Rectal smooth muscle tissue (tissue), 1 donor: ENCODE results near the gene MANSC1.
"Not testable (repeated sequence)": the region's sequence is repeated elsewhere in the genome, so short reads cannot be mapped to it uniquely, and the experiment has no call there.

ENCODE experiments used
- H3K27ac ChIP-seq: one replicate; pipeline ENCODE4 v1.7.0; 2013; ENCODE audit warnings: low read depth, low read length, inconsistent platforms
- H3K27me3 ChIP-seq: one replicate; pipeline ENCODE4 v1.7.0; 2013; ENCODE audit warnings: low read length; ENCODE audit not compliant: control insufficient read depth, insufficient read depth
- H3K36me3 ChIP-seq: one replicate; pipeline ENCODE4 v1.7.0; 2013; ENCODE audit warnings: low read length; ENCODE audit not compliant: control insufficient read depth, insufficient read depth
- H3K4me1 ChIP-seq: one replicate; pipeline ENCODE4 v1.7.0; 2013; ENCODE audit warnings: low read length; ENCODE audit not compliant: control insufficient read depth, insufficient read depth
- H3K4me3 ChIP-seq: one replicate; pipeline ENCODE4 v1.7.0; 2013; ENCODE audit warnings: low read length
- H3K9ac ChIP-seq: one replicate; pipeline ENCODE4 v1.7.0; 2013; ENCODE audit warnings: low read length

MANSC1 gene

DNA sequence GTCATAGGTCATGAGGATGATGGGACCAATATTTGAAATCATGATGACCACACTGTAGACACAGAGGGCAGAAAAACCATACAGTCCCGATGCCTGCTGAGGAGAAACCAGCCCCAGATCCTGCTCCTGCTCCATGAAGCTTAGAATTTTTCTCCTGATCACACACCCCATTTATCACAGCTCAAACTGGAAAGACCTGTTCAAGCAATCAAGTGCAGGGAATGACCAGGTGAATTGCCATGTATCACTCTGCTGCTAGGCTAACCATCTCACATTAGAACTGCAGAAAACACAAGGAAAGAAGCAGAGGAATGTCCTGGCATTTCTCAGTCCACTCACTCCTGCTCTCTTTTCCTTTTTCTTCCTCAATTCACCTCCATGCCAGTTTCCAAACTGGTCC is 18.1 kb downstream of the MANSC1 start:
- no peak overlapping the region for H3K9ac ChIP-seq

DNA sequence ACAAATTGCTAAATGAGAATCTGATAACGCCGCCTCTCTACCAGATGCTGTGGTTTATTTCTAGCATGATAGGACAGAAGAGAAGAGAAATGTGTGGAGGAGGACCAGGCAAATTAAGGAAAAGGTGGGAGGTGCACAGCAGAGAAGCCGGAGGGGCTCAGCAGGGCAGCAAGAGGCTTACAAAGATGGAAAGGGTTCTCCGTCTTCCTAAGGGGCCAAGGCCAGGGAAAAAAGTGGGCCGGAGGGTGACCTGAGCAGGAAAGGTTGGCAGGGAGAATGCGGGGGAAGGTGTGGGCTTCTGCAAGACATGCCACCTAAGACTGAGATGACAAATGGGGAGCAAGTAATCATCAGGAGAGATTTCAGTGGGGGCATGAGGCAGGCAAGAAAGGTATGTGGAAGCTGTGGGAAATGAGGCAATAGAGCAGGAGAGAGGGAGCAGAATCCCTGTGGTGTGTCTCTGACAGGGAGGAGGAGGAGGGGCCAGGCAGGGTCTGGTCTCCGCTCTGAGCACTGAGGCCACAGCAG is 18.7 kb downstream of the MANSC1 start:
- H3K4me1 ChIP-seq: peaks cover 4% of the 10 kb centered on the region
- H3K27me3 ChIP-seq: no peaks in the 10 kb centered on the region
- no peak overlapping the region for H3K4me3 ChIP-seq
- peak overlapping the region; percentile 21 for H3K9ac ChIP-seq
- no peaks in the 10 kb centered on the region for H3K36me3 ChIP-seq
- no peak overlapping the region for H3K27ac ChIP-seq

More for the DNA sequence above, 18.1 kb downstream of the MANSC1 start:
- peaks cover 4% of the 10 kb centered on the region for H3K4me1 ChIP-seq
- no peak overlapping the region for H3K4me3 ChIP-seq
- H3K27me3 ChIP-seq: no peaks in the 10 kb centered on the region
- no peak overlapping the region for H3K27ac ChIP-seq
- H3K36me3 ChIP-seq: no peaks in the 10 kb centered on the region

GRCh38 chr12:12327802-12328201 is 22.2 kb downstream of the MANSC1 start:
- no peak overlapping the region for H3K9ac ChIP-seq
- no peaks in the 10 kb centered on the region for H3K27me3 ChIP-seq
- no peaks in the 10 kb centered on the region for H3K4me1 ChIP-seq
- no peak overlapping the region for H3K4me3 ChIP-seq
- H3K27ac ChIP-seq: no peak overlapping the region
- H3K36me3 ChIP-seq: no peaks in the 10 kb centered on the region

- Histone ChIP-seq H3K4me3 (no peak overlapping the region), H3K27me3 (no peaks in the 10 kb centered on the region), H3K36me3 (no peaks in the 10 kb centered on the region), H3K9ac (no peak overlapping the region), H3K4me1 (no peaks in the 10 kb centered on the region), H3K27ac (no peak overlapping the region)
Measured at GRCh38 chr12:12326262-12326661, 23.8 kb downstream of the MANSC1 start.

DNA sequence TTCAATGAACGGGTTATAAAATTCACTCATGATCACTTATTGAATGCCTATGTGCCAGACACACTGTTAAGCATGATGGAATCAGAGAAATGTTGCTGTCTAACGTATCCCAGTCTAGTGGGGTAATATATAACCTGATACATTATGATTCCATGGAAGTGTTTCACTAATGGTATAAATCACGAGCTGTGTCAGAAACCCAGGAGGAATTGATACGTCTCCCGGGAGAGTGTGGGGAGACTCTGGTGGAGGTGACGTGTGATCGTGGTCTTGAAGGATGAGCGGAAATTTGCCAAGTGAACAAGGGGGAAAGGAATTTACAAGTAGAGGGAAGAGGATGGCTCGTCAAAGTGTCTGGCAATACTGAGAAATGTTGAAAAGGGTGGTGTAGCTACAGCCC is 26.5 kb downstream of the MANSC1 start:
- H3K9ac ChIP-seq: no peak overlapping the region

DNA sequence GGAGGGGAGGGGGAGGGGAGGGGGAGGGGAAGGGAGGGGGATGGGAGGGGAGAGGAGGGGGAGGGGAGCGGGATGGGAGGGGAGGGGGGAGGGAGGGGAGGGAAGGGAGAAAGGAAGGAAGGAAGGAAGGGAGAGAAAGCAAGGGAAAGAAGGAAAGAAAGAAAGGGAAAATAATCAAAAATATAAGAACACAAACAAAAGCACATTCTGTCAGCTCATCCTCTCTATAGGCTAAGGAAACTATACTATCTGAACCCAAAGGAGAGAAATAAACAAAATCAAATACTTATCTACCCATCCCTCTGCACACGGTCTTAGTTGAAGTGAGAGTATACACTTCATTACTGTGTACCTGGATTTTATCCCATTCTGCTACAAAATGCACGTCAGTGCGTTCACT is 26.9 kb downstream of the MANSC1 start:
- Histone ChIP-seq H3K27me3 (no peaks in the 10 kb centered on the region), H3K27ac (no peak overlapping the region), H3K36me3 (no peaks in the 10 kb centered on the region), H3K4me1 (peaks cover 2% of the 10 kb centered on the region), H3K9ac (no peak overlapping the region), H3K4me3 (no peak overlapping the region)

More for the DNA sequence above, 26.5 kb downstream of the MANSC1 start:
- H3K27me3 ChIP-seq: no peaks in the 10 kb centered on the region
- no peaks in the 10 kb centered on the region for H3K36me3 ChIP-seq
- H3K4me3 ChIP-seq: no peak overlapping the region
- H3K4me1 ChIP-seq: peaks cover 2% of the 10 kb centered on the region
- no peak overlapping the region for H3K27ac ChIP-seq

DNA sequence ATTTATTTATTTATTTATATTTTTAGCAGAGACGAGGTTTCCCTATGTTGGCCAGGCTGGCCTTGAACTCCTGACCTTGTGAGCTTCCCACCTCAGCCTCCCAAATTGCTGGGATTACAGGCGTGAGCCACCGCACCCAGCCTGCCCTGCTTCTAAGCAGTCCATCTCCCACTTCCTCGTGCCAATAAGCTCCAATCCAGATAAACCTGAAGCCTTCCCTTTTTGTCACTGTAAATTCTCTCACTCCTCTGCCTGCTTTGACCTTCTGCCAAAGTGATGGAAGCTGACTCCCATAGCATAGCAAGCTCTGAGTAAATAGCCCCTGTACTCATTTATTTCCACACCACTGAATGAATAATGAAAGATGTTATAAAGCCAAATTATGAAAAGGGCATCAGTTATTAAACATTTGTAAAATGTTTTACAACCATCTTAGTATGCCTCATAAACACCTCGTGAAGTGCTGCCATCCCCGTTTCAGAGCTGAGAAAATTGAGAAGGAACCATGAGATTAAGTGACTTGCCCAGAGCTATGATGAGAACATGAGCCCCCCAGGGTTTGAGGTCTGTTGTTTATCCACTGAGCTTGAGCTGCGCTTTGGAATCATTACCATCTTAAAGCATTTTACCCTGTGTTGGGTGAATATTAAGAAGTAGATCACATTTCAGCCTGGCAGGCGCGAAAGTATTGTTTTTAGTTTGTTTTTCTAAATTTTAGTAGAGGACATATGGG is 30.4 kb downstream of the MANSC1 start:
- no peaks in the 10 kb centered on the region for H3K36me3 ChIP-seq
- H3K27me3 ChIP-seq: no peaks in the 10 kb centered on the region
- peak overlapping the region; percentile 29 for H3K4me3 ChIP-seq
- peaks cover 2% of the 10 kb centered on the region for H3K4me1 ChIP-seq
- no peak overlapping the region for H3K9ac ChIP-seq
- H3K27ac ChIP-seq: peak overlapping the region; percentile 68

- H3K9ac ChIP-seq: no peak overlapping the region
- no peaks in the 10 kb centered on the region for H3K27me3 ChIP-seq
- no peaks in the 10 kb centered on the region for H3K36me3 ChIP-seq
- H3K4me1 ChIP-seq: peaks cover 2% of the 10 kb centered on the region
- no peak overlapping the region for H3K27ac ChIP-seq
- H3K4me3 ChIP-seq: no peak overlapping the region
Measured at GRCh38 chr12:12315838-12316237, 34.2 kb downstream of the MANSC1 start.

DNA sequence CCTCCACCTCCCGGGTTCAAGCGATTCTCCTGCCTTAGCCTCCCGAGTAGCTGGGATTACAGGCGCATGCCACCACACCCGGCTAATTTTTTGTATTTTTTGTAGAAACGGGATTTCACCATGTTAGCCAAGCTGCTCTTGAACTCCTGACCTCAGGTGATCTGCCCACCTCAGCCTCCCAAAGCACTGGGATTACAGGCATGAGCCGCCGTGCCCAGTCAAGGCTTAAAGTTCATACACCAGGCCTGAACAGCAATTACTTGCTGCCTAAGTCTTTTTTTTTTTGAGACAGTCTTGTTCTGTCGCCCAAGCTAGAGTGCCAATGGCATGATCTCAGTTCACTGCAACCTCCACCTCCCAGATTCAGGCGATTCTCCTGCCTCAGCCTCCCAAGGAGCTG is 39.3 kb downstream of the MANSC1 start:
- not testable (repeated sequence) for H3K27ac ChIP-seq, H3K4me3 ChIP-seq, H3K36me3 ChIP-seq, H3K27me3 ChIP-seq, H3K4me1 ChIP-seq, H3K9ac ChIP-seq

DNA sequence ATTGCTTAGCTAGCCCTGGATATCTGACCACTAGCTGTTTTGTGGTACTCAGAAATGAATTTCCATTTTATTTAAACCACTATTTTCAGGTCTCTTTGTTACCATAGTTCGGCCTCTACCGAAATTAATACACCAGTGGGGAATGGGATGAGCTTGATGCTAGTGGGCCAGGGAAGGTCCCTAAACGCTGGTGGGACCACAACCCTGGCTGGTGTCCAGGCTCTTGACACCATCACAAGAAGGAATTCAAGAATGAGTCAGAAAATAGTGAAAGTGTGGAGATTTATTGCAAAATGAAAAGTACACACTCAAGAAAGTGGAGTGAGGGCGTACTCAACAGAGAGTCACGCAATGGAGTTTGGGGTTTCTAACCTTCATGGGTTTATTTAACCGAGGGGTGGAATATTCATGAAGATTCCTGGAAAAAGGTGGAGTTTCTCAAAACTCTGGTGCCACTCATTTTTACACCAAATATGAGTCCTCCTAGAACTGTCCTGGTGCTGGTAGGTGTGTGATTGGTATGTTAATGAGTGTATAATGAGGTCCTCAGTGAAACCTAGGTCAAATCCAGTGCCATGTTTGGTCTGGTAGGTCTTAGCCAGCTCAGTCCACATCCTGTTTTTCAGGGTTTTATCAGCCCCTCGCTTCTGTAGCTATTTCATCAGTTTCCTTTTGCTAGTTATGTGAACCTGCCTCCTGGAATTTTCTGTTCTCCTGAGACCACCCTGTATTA is 44.3 kb downstream of the MANSC1 start:
- H3K27me3 ChIP-seq: no peaks in the 10 kb centered on the region
- H3K27ac ChIP-seq: no peak overlapping the region
- H3K9ac ChIP-seq: no peak overlapping the region
- no peak overlapping the region for H3K4me3 ChIP-seq
- H3K36me3 ChIP-seq: no peaks in the 10 kb centered on the region
- no peaks in the 10 kb centered on the region for H3K4me1 ChIP-seq

GRCh38 chr12:12302976-12303375 is 47.1 kb downstream of the MANSC1 start:
- H3K27me3 ChIP-seq: no peaks in the 10 kb centered on the region

GRCh38 chr12:12301122-12301521 is 48.9 kb downstream of the MANSC1 start:
- H3K27me3 ChIP-seq: no peaks in the 10 kb centered on the region
- no peak overlapping the region for H3K4me3 ChIP-seq
- no peak overlapping the region for H3K9ac ChIP-seq

More at GRCh38 chr12:12302976-12303375, 47.1 kb downstream of the MANSC1 start:
- H3K36me3 ChIP-seq: no peaks in the 10 kb centered on the region
- H3K4me1 ChIP-seq: no peaks in the 10 kb centered on the region
- no peak overlapping the region for H3K4me3 ChIP-seq
- no peak overlapping the region for H3K9ac ChIP-seq
- H3K27ac ChIP-seq: no peak overlapping the region

More at GRCh38 chr12:12301122-12301521, 48.9 kb downstream of the MANSC1 start:
- Histone ChIP-seq H3K4me1 (no peaks in the 10 kb centered on the region), H3K36me3 (no peaks in the 10 kb centered on the region), H3K27ac (no peak overlapping the region)
